ENCODE data around the gene TFDP1.

The TFDP1 gene

GRCh38 chr13:113630296-113630695 is 45.7 kb downstream of the TFDP1 start:
- no peak for TF ChIP-seq TAF1 (IDR thresholded peaks at IDR 0.05; ENCODE audit: borderline replicate concordance, insufficient read depth, low read length)
- TF ChIP-seq REST (IDR thresholded peaks at IDR 0.05; ENCODE audit: insufficient read depth in 1 of 2, low read depth in 2 of 2, low read length in 2 of 2) = no peak
- no peak for TF ChIP-seq SIN3A (IDR thresholded peaks at IDR 0.05; ENCODE audit: borderline replicate concordance, insufficient read depth, low read length)
- no peak for TF ChIP-seq POLR2AphosphoS5 (IDR thresholded peaks at IDR 0.05; ENCODE audit: low read depth, low read length)
- TF ChIP-seq FOXP2 (optimal IDR thresholded peaks at IDR 0.05; ENCODE audit: borderline replicate concordance, extremely low read depth, extremely low read length, insufficient read depth) = no peak

- TF ChIP-seq SIN3A (IDR thresholded peaks at IDR 0.05; ENCODE audit: borderline replicate concordance, insufficient read depth, low read length) (no peak), POLR2AphosphoS5 (IDR thresholded peaks at IDR 0.05; ENCODE audit: low read depth, low read length) (no peak), TAF1 (IDR thresholded peaks at IDR 0.05; ENCODE audit: borderline replicate concordance, insufficient read depth, low read length) (no peak), REST (IDR thresholded peaks at IDR 0.05; ENCODE audit: insufficient read depth in 1 of 2, low read depth in 2 of 2, low read length in 2 of 2) (no peak), FOXP2 (optimal IDR thresholded peaks at IDR 0.05; ENCODE audit: borderline replicate concordance, extremely low read depth, extremely low read length, insufficient read depth) (no peak)
Measured at GRCh38 chr13:113630804-113631203, 46.3 kb downstream of the TFDP1 start.

- TF ChIP-seq POLR2AphosphoS5 (IDR thresholded peaks at IDR 0.05; ENCODE audit: low read depth, low read length) = no peak
- TF ChIP-seq REST (IDR thresholded peaks at IDR 0.05; ENCODE audit: insufficient read depth in 1 of 2, low read depth in 2 of 2, low read length in 2 of 2) = no peak
- no peak for TF ChIP-seq TAF1 (IDR thresholded peaks at IDR 0.05; ENCODE audit: borderline replicate concordance, insufficient read depth, low read length)
- no peak for TF ChIP-seq SIN3A (IDR thresholded peaks at IDR 0.05; ENCODE audit: borderline replicate concordance, insufficient read depth, low read length)
- TF ChIP-seq FOXP2 (optimal IDR thresholded peaks at IDR 0.05; ENCODE audit: borderline replicate concordance, extremely low read depth, extremely low read length, insufficient read depth) = no peak
Measured at GRCh38 chr13:113631341-113632095, 47.0 kb downstream of the TFDP1 start.

DNA sequence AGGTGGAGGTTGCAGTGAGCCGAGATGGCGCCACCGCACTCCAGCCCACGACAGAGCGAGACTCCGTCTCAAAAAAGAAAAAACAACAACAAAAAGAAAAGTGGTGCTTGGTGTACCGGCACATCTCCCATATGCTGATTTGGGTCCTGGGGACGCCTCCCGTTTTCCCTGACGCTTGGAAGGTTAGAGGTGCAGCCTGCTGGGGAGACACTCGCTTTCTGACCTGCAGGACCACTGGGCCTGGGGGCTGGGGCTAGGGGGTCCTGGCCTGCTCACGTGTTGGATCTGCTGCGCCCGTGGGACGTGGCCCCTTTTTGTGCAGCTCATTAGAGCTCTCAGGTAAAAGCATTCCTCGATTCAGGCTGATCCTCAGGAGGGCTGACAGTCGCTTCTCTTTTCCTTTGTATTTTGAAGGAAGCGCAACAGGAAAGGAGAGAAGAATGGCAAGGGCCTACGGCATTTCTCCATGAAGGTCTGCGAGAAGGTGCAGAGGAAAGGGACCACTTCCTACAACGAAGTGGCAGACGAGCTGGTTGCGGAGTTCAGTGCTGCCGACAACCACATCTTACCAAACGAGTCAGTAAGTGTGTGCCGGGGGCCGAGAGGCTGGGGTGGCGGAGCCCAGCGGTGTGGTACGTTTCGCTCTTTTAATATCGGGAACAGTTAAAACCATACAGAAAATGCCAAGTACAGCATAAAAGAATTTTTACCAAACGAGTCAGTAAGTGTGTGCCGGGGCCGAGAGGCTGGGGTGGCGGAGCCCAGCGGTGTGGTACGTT is 48.3 kb downstream of the TFDP1 start:
- no peak for TF ChIP-seq SIN3A (IDR thresholded peaks at IDR 0.05; ENCODE audit: borderline replicate concordance, insufficient read depth, low read length)
- no peak for TF ChIP-seq POLR2AphosphoS5 (IDR thresholded peaks at IDR 0.05; ENCODE audit: low read depth, low read length)

- TF ChIP-seq REST (IDR thresholded peaks at IDR 0.05; ENCODE audit: insufficient read depth in 1 of 2, low read depth in 2 of 2, low read length in 2 of 2) (no peak), FOXP2 (optimal IDR thresholded peaks at IDR 0.05; ENCODE audit: borderline replicate concordance, extremely low read depth, extremely low read length, insufficient read depth) (no peak), POLR2AphosphoS5 (IDR thresholded peaks at IDR 0.05; ENCODE audit: low read depth, low read length) (no peak)
Measured at GRCh38 chr13:113633485-113633873, 48.9 kb downstream of the TFDP1 start.

Data from PFSK-1 (cell line).